ENCODE data around the gene LAMA5. TPM values are rescaled to one million over a fixed set of nuclear protein-coding genes. Genes with fewer than 3 reads are reported as not detected.
A peak's percentile ranks its signal among the peaks of the same experiment; 100 is the strongest.

The LAMA5 gene
- total RNA-seq, 8 experiments from 2014 or later: 9.7 to 45.4 (median 24.9) TPM

DNA sequence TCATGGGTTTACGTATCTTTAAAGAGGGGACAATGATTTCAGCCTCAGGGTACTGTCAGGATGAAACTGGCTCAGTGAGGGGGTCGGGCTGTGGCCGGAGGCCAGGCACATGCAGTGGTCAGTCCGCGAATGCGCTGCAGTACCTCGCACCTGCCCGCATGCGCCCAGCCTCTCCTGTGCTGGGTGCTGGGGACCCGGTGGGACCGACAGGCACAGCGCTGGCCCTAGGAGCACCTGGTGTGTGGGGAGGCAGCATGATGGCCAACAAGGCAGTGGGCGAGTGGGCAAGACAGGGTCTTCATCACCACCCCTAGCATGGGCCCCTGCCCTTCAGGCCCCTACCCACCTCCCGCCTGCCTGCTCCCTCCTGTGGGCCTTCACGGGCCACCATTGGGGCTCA lies 40.9 kb upstream of the LAMA5 start:
- Histone ChIP-seq H3K27ac (no peak overlapping the region), H3K4me1 (replicated peaks in 1 of 2) (peaks cover 20 to 23% of the 10 kb centered on the region in 2 donors), H3K4me3 (peak overlapping the region in 1 of 5 donors; percentile 97)
- in situ Hi-C loops (cut with MboI; ENCODE audit: low pct_unique_long_range_greater_than_20kb in 2 of 9, low sequenced_read_pairs in 9 of 9, unreplicated experiment in 9 of 9): loop anchor here in 2 of 9 experiments (25.0 kb wide), 1 partner anchor 204 kb away; no protein-coding TSS in a partner anchor
- ATAC-seq (replicated peaks in 6 of 8): no peak
- 80 to 96% methylated on average over 2 to 5 of the region's 15 CpGs; no CpG with 5 or more reads in 8 of the 10 experiments for WGBS, 10 experiments

DNA sequence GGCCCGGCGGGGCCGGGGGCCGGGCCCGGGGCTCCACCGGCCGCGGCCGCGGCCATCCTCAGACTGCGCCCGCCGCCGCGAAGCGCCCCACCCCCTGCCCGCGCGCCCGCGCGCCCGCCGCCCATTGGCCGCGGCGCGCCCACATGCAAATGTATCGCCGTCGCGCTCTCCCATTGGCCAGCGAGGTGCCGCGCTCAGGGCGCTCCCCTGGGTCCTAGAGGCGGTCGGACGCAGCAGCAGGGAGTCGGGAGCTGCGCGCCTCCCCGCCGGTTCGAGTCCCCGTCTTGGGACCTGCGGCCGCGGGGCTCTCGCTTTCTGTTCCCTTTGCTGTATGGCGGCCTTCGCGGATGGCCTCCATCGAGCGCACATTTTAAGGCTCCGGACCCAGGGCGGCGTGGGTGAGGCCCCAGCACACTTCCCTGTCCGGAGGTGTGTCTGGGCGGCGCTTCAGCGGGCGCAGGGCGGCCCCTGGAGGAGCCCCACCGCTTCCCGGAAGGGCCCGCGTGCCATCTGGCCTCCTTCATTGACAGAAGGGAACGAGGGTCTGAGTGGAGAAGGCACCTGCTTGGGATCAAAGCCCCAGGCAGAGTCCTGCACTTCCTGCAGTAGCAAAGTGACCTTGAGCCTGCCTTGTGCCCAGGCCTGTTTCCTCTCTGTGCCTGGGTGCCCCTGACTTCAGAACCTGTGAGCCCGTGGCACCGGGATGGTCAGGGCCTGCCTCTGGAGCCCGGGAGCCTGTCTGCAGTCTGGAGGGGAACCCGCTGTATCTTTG lies 40.3 kb upstream of the LAMA5 start, which contains the start of gene CABLES2:
TSS of gene CABLES2 (minus strand) at position 65 of the 772 bp plus-strand sequence. CDS start at position 56, 9 bp downstream.
- H3K4me1 ChIP-seq (replicated peaks in 1 of 2): peaks cover 20 to 23% of the 10 kb centered on the region in 2 donors
- peak within 1 kb of the TSS; percentile 67 to 97 (median 74) for H3K4me3 ChIP-seq
- H3K27ac ChIP-seq: peak within 1 kb of the TSS; percentile 21 to 47
- in situ Hi-C loops (cut with MboI; ENCODE audit: low pct_unique_long_range_greater_than_20kb in 2 of 9, low sequenced_read_pairs in 9 of 9, unreplicated experiment in 9 of 9): loop anchor here in 2 of 9 experiments (25.0 kb wide), 1 partner anchor 205 kb away; no protein-coding TSS in a partner anchor
- 24% methylated on average over 5 of the region's 73 CpGs; no CpG with 5 or more reads in 9 of the 10 experiments for WGBS, 10 experiments
- ATAC-seq (replicated peaks in 6 of 8): peak; percentile 81 to 93 (median 86)

DNA sequence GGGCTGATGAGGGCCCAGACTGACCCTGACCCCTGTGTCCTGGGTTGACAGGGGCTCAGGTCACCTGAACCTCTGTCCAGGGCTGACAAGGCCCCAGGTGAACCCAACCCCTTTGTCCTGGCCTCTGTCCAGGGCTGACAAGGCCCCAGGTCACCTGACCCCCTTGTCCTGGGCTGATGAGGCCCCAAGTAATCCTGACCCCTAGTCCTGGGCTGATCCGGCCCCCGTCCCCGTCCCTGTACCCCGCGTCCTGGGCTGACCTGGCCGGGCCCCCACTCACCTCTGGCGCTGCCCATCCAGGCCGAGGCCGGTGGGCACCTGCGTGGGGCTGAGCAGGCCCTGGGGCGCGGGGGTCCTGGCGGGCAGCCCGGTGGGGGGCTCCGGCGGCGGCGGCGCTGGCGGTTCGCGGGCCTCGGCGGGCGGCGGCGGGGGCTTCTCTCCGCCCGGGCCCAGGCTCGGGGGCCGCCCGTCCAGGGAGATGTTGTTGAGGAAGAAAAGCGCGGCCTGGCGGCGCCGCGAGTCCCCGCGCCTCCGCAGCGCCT lies 39.6 kb upstream of the LAMA5 start:
- WGBS, 10 experiments: no CpG with 5 or more reads among the region's 42 CpGs
- in situ Hi-C loops (cut with MboI; ENCODE audit: low pct_unique_long_range_greater_than_20kb in 2 of 9, low sequenced_read_pairs in 9 of 9, unreplicated experiment in 9 of 9): loop anchor here in 2 of 9 experiments (25.0 kb wide), 1 partner anchor 206 kb away; no protein-coding TSS in a partner anchor
- H3K4me1 ChIP-seq (replicated peaks in 1 of 2): peaks cover 20 to 23% of the 10 kb centered on the region in 2 donors
- peak overlapping the region; percentile 21 to 47 for H3K27ac ChIP-seq
- ATAC-seq (replicated peaks in 6 of 8): peak in 6 of 8 experiments; percentile 0 to 3 (median 1)
- peak overlapping the region; percentile 67 to 97 (median 74) for H3K4me3 ChIP-seq

DNA sequence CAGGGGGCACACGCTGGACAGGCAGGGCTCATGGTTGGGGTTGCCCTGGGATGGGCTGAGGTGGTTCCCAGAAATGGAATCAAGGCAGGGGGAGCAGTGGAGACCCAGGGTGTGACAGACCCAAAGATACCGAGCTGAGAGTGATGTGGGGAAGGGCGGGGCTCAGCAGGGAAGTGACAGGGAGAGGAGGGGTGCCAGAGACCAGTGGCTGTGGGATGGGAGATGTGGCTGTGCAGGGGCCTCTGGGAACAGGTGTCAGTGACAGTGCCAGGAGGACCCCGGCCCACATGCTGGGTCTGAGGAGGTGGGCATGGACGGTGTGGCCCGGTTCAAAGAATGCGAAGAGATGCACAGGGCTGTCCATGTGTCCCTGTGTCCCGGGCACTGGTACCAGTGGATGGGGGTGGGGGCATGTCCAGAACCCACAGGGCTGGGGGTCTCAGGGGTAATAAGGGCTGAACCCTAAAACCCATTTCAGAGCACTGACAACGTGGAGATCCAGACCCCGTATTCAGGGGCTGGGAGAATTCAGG lies 38.9 kb upstream of the LAMA5 start:
- peaks cover 20 to 23% of the 10 kb centered on the region in 2 donors for H3K4me1 ChIP-seq (replicated peaks in 1 of 2)
- H3K4me3 ChIP-seq: peak overlapping the region; percentile 67 to 97 (median 74)
- in situ Hi-C loops (cut with MboI; ENCODE audit: low pct_unique_long_range_greater_than_20kb in 2 of 9, low sequenced_read_pairs in 9 of 9, unreplicated experiment in 9 of 9): loop anchor here in 2 of 9 experiments (25.0 kb wide), 1 partner anchor 206 kb away; no protein-coding TSS in a partner anchor
- no CpG with 5 or more reads among the region's 10 CpGs for WGBS, 10 experiments
- no peak for ATAC-seq (replicated peaks in 6 of 8)
- H3K27ac ChIP-seq: no peak overlapping the region

DNA sequence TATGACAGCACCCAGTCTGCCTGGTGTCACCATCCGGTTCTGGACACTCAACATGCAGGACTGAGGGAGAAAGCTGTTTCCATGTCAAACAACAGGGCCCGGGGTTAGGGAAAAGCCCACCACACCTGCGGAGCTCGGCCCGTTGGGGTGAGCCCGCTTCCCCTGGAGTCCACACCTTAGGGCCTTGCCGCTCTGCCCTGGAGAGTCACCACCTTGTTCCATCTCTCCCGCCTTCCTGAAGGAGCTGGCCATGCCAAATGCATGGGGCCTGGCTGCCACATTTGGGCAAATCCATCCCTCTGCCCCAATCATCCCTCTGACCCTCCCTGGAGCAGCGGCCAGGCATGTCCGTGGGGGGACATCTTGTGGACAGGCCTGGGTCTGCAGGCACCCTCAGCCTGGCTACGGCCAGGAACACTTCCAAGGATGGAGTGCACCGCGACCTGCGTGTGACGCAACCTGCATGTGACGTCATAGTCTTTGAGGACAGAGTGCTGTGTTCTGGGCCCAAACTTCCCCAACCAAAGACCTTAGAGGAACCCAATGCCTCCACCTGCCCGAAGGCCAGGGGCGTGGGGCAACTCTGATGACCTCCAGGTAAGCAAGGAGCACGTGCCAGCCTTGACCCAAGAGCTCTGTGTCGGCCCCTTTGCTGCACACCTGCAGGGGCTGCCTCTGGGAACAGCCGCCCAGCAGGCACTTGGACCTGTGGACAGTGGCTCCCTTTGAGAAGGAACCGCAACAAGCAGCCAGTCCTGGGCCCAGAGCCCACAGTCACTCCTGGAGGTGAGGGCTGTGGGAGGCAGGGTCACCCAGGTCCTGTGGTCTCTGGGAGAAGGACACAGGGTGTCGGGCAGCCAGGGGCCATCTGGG lies 38.2 kb upstream of the LAMA5 start:
- Histone ChIP-seq H3K27ac (no peak overlapping the region), H3K4me3 (peak overlapping the region in 3 of 5 donors; percentile 67 to 97 (median 94)), H3K4me1 (replicated peaks in 1 of 2) (peaks cover 16 to 19% of the 10 kb centered on the region in 2 donors)
- 37 to 93% (median 71%) methylated on average over 1 to 9 of the region's 23 CpGs; no CpG with 5 or more reads in 4 of the 10 experiments for WGBS, 10 experiments
- in situ Hi-C loops (cut with MboI; ENCODE audit: low pct_unique_long_range_greater_than_20kb in 2 of 9, low sequenced_read_pairs in 9 of 9, unreplicated experiment in 9 of 9): loop anchor here in 2 of 9 experiments (25.0 kb wide), 1 partner anchor 207 kb away; no protein-coding TSS in a partner anchor
- ATAC-seq (replicated peaks in 6 of 8): peak in 6 of 8 experiments; percentile 13 to 33 (median 18)

DNA sequence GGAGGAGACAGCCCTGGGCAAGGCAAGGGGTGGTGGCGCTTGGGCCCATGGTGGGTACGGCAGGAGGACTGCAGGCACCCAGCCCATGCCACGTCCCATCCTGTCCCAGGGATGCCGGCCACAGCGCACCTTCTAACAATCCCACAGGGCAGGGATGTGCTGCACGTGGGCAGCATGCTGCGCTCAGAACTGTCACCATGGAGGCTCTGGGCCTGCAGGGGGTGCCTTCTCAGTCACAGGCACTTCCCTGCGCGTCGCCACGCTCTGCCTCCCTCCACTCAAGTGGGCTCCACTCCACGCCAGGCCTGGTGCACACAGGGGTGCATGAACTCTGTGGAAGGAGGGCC lies 37.6 kb upstream of the LAMA5 start:
- in situ Hi-C loops (cut with MboI; ENCODE audit: low pct_unique_long_range_greater_than_20kb in 2 of 9, low sequenced_read_pairs in 9 of 9, unreplicated experiment in 9 of 9): loop anchor here in 2 of 9 experiments (25.0 kb wide), 1 partner anchor 208 kb away; no protein-coding TSS in a partner anchor
- Histone ChIP-seq H3K4me3 (no peak overlapping the region), H3K27ac (no peak overlapping the region), H3K4me1 (replicated peaks in 1 of 2) (peaks cover 14 to 15% of the 10 kb centered on the region in 2 donors)
- no peak for ATAC-seq (replicated peaks in 6 of 8)
- WGBS, 10 experiments: 80 to 95% (median 84%) methylated on average over 1 to 7 of the region's 12 CpGs; no CpG with 5 or more reads in 7 of the 10 experiments

DNA sequence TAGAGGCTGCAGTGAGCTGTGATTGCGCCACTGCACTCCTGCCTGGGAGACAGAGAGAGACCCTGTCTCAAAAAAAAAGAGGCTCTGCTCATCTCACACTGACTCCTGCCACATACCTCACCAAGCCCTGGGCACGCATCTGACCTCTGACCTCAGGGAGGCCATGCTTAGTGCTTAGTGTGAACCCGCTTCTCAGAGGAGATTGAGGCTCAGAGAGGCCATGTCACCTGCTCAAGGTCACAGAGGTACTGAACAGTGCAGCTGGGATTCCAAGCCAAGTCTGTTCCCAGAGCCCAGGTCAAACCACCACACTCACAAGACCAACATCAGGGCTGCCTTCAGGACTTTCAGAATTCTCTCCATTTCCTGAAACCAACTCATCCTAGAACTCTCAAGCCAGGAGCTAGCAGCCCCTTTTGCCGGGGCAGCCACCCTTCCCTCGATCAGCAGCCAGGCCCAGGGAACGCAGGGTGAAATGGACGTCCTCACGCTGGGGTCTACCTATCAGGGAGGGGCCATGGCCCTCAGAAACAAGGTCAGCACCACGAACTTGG lies 37.1 kb upstream of the LAMA5 start:
- no peak overlapping the region for H3K4me3 ChIP-seq
- in situ Hi-C loops (cut with MboI; ENCODE audit: low pct_unique_long_range_greater_than_20kb in 2 of 9, low sequenced_read_pairs in 9 of 9, unreplicated experiment in 9 of 9): loop anchor here in 2 of 9 experiments (25.0 kb wide), 1 partner anchor 208 kb away; no protein-coding TSS in a partner anchor
- peaks cover 14 to 15% of the 10 kb centered on the region in 2 donors for H3K4me1 ChIP-seq (replicated peaks in 1 of 2)
- WGBS, 10 experiments: 60 to 100% (median 90%) methylated on average over 1 to 6 of the region's 9 CpGs; no CpG with 5 or more reads in 5 of the 10 experiments
- no peak overlapping the region for H3K27ac ChIP-seq
- ATAC-seq (replicated peaks in 6 of 8): no peak

DNA sequence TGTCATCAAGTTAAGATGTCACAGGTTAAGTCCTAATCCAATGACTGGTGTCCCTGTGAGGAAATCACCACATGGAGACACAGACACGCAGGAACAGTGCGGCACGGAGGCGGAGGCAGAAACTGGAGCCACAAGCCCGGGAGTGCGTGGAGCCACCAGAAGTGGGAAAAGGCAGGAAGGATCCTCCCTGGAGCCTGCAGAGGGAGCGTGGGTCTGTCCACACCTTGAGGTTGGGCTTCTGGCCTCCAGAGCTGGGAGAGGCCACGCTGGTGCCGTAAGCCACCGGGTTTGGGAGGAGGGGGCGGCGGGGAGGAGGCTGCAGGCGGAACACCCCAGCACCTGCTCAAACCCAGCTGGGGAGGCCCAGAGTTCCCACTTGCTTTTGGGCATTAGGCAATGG lies 36.2 kb upstream of the LAMA5 start:
- WGBS, 10 experiments: 50 to 96% (median 92%) methylated on average over 1 to 5 of the region's 13 CpGs; no CpG with 5 or more reads in 5 of the 10 experiments
- in situ Hi-C loops (cut with MboI; ENCODE audit: low pct_unique_long_range_greater_than_20kb in 2 of 9, low sequenced_read_pairs in 9 of 9, unreplicated experiment in 9 of 9): loop anchor here in 2 of 9 experiments (25.0 kb wide), 1 partner anchor 209 kb away; no protein-coding TSS in a partner anchor
- no peak for ATAC-seq (replicated peaks in 6 of 8)
- no peak overlapping the region for H3K27ac ChIP-seq
- H3K4me3 ChIP-seq: no peak overlapping the region
- peaks cover 12 to 14% of the 10 kb centered on the region in 2 donors for H3K4me1 ChIP-seq (replicated peaks in 1 of 2)

DNA sequence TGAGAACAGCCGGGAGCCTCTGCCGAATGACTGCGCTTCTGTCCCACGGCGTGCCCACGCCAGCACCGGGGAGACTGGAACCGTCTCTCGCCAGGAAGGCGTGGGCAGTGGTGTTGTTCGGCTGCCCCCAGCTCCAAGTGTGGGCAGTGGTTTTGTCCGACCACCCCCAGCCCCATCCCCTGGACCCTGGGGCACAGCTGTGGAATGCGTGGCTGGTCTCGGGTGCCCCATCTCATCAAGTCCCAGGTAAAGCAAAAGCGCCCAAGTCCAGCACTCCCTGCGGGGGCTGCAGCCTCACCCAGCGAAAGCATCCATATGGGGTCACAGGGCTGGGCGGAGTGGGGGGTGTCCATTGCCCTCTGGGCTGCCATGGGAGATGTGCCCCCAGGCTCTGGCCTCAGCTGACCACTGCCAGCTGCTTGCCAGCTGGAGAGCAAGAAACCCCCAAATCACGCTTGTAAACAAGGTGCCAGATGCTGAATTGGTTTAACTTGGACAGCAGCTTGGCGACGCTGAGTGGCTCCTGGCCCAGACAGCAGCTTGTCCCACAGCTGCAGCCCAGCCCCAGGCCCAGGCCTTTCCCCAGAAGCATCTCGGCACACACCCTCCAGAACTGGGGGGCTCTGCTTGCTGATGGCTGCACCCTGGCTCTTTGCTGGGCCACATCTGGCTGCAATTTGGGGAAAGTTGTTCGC lies 35.5 kb upstream of the LAMA5 start:
- in situ Hi-C loops (cut with MboI; ENCODE audit: low pct_unique_long_range_greater_than_20kb in 2 of 9, low sequenced_read_pairs in 9 of 9, unreplicated experiment in 9 of 9): loop anchor here in 2 of 9 experiments (25.0 kb wide), 1 partner anchor 210 kb away; no protein-coding TSS in a partner anchor
- WGBS, 10 experiments: 92 to 100% methylated on average over 2 of the region's 23 CpGs; no CpG with 5 or more reads in 8 of the 10 experiments
- Histone ChIP-seq H3K4me3 (no peak overlapping the region), H3K4me1 (replicated peaks in 1 of 2) (peaks cover 12% of the 10 kb centered on the region in 2 donors), H3K27ac (no peak overlapping the region)
- ATAC-seq (replicated peaks in 6 of 8): no peak

DNA sequence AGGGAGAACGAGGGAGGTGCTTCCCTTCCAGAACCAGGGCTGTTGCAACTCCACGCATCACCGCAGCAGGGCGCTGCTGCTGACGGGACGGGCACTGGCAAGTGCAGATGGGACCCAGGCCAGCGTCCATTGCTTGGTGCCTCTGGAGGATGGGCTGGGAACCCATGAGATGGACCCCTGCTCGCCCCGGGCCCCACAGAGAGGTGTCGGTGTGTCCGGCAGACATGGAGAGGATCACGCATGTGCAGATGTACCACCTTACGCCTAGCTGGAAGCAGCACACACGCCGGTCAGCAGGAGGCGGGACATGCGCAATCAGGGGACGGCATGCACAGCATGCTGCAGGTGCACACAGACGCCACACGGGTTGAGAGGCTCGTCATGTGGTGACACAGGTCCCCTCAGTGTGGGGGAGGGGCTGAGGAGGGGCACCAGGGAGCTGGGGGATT lies 34.2 kb upstream of the LAMA5 start:
- Histone ChIP-seq H3K4me1 (replicated peaks in 1 of 2) (peaks cover 9 to 12% of the 10 kb centered on the region in 2 donors), H3K27ac (no peak overlapping the region), H3K4me3 (no peak overlapping the region)
- 57 to 100% (median 77%) methylated on average over 1 to 9 of the region's 21 CpGs; no CpG with 5 or more reads in 6 of the 10 experiments for WGBS, 10 experiments
- peak in 1 of 8 experiments; percentile 1 for ATAC-seq (replicated peaks in 6 of 8)
- in situ Hi-C loops (cut with MboI; ENCODE audit: low pct_unique_long_range_greater_than_20kb in 2 of 9, low sequenced_read_pairs in 9 of 9, unreplicated experiment in 9 of 9): loop anchor here in 2 of 9 experiments (25.0 kb wide), 1 partner anchor 211 kb away; no protein-coding TSS in a partner anchor

DNA sequence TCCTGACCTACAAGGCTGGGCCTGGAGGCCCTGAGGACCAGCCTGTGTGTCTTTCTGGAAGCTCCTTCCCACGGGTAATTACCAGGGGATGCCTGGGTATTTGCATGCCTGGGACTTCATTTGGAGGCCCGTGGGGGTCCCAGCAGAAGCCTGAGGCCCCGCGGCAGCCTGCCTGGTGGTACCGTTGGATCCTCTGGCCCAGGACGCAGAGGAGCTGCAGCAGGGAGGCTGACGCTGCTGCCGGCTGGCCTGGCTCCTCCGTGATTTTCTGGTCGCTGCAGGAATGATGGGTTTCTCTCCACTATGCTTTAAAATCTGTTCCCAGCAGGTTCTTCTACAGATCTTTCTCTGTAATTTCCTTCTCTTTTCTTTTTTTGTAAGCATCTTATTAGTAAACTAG lies 33.4 kb upstream of the LAMA5 start:
- in situ Hi-C loops (cut with MboI; ENCODE audit: low pct_unique_long_range_greater_than_20kb in 2 of 9, low sequenced_read_pairs in 9 of 9, unreplicated experiment in 9 of 9): loop anchor here in 2 of 9 experiments (25.0 kb wide), 1 partner anchor 212 kb away; no protein-coding TSS in a partner anchor
- no peak overlapping the region for H3K4me3 ChIP-seq
- WGBS, 10 experiments: 67 to 100% (median 90%) methylated on average over 1 to 6 of the region's 10 CpGs; no CpG with 5 or more reads in 3 of the 10 experiments
- no peak for ATAC-seq (replicated peaks in 6 of 8)
- no peak overlapping the region for H3K27ac ChIP-seq
- peaks cover 2 to 5% of the 10 kb centered on the region in 2 donors for H3K4me1 ChIP-seq (replicated peaks in 1 of 2)
